Transverse colon (tissue), 4 donors: ENCODE data around the gene FOXP1. TPM values are rescaled to one million over a fixed set of nuclear protein-coding genes. Genes with fewer than 3 reads are reported as not detected.
A peak's percentile ranks its signal among the peaks of the same experiment; 100 is the strongest.

Source experiments
- DNase-seq: peaks from one replicate; pipeline ENCODE4 v3.0.0-alpha.2; 2019
- H3K27ac ChIP-seq, 4 donors: fragments of 200-600 bp; sonication (generic); 2 replicates each; pipeline ENCODE4 v1.5.1; 2016 to 2018; ENCODE audit warnings: inconsistent platforms in 4 of 4
- H3K27me3 ChIP-seq: fragments of 200-600 bp; sonication (generic); 2 replicates; pipeline ENCODE4 v1.5.1; 2017; ENCODE audit warnings: inconsistent platforms
- H3K36me3 ChIP-seq, 4 donors: fragments of 200-600 bp; sonication (generic); 2 replicates each; pipeline ENCODE4 v1.5.1; 2017 to 2019; ENCODE audit warnings: inconsistent platforms in 4 of 4
- H3K4me1 ChIP-seq, 4 donors: fragments of 200-600 bp; sonication (generic); 2 replicates each; pipeline ENCODE4 v1.5.1; 2017 to 2020; ENCODE audit warnings: inconsistent platforms in 4 of 4
- H3K4me3 ChIP-seq, 4 donors: fragments of 200-600 bp; sonication (generic); 1 replicate in 1 of 4; 2 replicates in 3 of 4; pipeline versions ENCODE4 v1.5.1 to v1.6.1; 2017 to 2019; ENCODE audit warnings: inconsistent platforms in 4 of 4
- H3K9me3 ChIP-seq, 2 donors: fragments of 200-600 bp; sonication (generic); 2 replicates each; pipeline ENCODE4 v1.5.1; 2017 to 2019; ENCODE audit warnings: inconsistent platforms in 2 of 2
- EP300 ChIP-seq: sonication (generic); formaldehyde crosslinking; IDR thresholded peaks from one replicate; pipeline ENCODE4 v1.6.1; 2017; ENCODE audit warnings: antibody characterized with exemption, low read depth
- POLR2A ChIP-seq: fragments of 450-650 bp; IDR thresholded peaks from one replicate; pipeline ENCODE4 v1.6.1; 2016; ENCODE audit warnings: antibody characterized with exemption, mild to moderate bottlenecking, moderate library complexity
- POLR2AphosphoS5 ChIP-seq, 3 donors: sonication (generic); formaldehyde crosslinking; IDR thresholded peaks; one replicate each; pipeline ENCODE4 v1.6.1; 2016; ENCODE audit warnings: antibody characterized with exemption in 3 of 3
- WGBS, 2 donors: methylation state at CpG; one replicate each; pipeline ENCODE4 v1.1.5; 2018; ENCODE audit warnings: low coverage in 1 of 2; 5-methylcytosine and 5-hydroxymethylcytosine counted together
- in situ Hi-C, 4 donors: fragments of 200-750 bp; cut with MboI; loops; one replicate each; pipeline versions ENCODE4 v1.15.0 to v1.15.1; 2017; ENCODE audit warnings: low sequenced_read_pairs in 3 of 4, low pct_ligation_motif_present in 1 of 4, low pct_unique_long_range_greater_than_20kb in 1 of 4
- intact Hi-C: fragments of 100-400 bp; cut with DNase I; formaldehyde crosslinking; loops from one replicate; pipeline ENCODE4 v1.15.1; 2023; ENCODE audit warnings: low total_unique reads
- total RNA-seq, 4 donors: library from RNA; depleted of rRNA; stranded (reverse); fragments of >200 nt; gene quantifications; one replicate each; pipeline ENCODE4 v1.1.0, GENCODE V29; 2016
- TF ChIP-seq, protein P1 (sequence below), 5 experiments: fragments of 200-600 bp in 3 of 5; fragments of 450-650 bp in 2 of 5; sonication (generic) in 3 of 5; IDR thresholded peaks; 1 replicate in 2 of 5; 2 replicates in 3 of 5; pipeline ENCODE4 v1.5.1; 2016 to 2017; ENCODE audit warnings: antibody characterized with exemption in 5 of 5, inconsistent platforms in 3 of 5, mild to moderate bottlenecking in 2 of 5, moderate library complexity in 1 of 5

The FOXP1 gene
- total RNA-seq, 4 donors from 2014 or later, result 102 to 260 (median 150) TPM

GRCh38 chr3:71464613-71465012 is 118.9 kb downstream of the FOXP1 start:
- WGBS, 2 donors, result 92% methylated on average over 2 of the region's 2 CpGs; no CpG with 5 or more reads in 1 of the 2 donors
- TF ChIP-seq EP300, result no peak
- no peak for TF ChIP-seq POLR2AphosphoS5 (IDR thresholded peaks at IDR 0.05)
- TF ChIP-seq POLR2A, result no peak
- TF ChIP-seq, protein P1, sequence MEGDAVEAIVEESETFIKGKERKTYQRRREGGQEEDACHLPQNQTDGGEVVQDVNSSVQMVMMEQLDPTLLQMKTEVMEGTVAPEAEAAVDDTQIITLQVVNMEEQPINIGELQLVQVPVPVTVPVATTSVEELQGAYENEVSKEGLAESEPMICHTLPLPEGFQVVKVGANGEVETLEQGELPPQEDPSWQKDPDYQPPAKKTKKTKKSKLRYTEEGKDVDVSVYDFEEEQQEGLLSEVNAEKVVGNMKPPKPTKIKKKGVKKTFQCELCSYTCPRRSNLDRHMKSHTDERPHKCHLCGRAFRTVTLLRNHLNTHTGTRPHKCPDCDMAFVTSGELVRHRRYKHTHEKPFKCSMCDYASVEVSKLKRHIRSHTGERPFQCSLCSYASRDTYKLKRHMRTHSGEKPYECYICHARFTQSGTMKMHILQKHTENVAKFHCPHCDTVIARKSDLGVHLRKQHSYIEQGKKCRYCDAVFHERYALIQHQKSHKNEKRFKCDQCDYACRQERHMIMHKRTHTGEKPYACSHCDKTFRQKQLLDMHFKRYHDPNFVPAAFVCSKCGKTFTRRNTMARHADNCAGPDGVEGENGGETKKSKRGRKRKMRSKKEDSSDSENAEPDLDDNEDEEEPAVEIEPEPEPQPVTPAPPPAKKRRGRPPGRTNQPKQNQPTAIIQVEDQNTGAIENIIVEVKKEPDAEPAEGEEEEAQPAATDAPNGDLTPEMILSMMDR (IDR thresholded peaks at IDR 0.05), result no peak
- intact Hi-C loops, result no loop called here

DNA sequence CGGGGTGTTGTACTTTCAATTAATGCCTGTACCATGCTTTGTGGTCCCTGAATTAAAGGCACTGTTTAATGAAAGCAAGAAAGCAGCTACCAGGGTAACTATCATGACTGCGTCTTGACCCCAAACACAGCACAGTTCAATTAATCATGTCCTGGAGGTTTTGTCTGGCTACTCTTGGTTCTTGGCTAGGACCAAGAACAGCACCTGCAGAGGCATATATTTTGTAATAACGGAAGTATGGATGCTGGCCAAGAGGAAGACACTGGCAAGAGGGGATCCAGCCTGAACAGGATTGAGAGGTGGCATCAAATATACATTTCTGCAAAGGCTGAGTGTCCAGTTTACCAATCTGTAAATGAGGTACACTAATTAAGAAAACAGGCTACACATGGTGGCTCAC is 119.9 kb downstream of the FOXP1 start:
- no peak overlapping the region for H3K27ac ChIP-seq
- no peak for DNase-seq
- TF ChIP-seq EP300, result no peak
- no peak for TF ChIP-seq POLR2AphosphoS5 (IDR thresholded peaks at IDR 0.05)
- TF ChIP-seq POLR2A, result no peak
- TF ChIP-seq, protein P1 (IDR thresholded peaks at IDR 0.05), result no peak
- H3K4me3 ChIP-seq, result no peak overlapping the region
- no peaks in the 10 kb centered on the region for H3K36me3 ChIP-seq
- no peaks in the 10 kb centered on the region for H3K9me3 ChIP-seq
- peaks cover 0 to 26% (median 16%) of the 10 kb centered on the region in 4 donors for H3K4me1 ChIP-seq
- in situ Hi-C loops (no loop called here), intact Hi-C loops (no loop called here)
- 80 to 83% methylated on average over 1 to 3 of the region's 3 CpGs for WGBS, 2 donors
- H3K27me3 ChIP-seq, result no peaks in the 10 kb centered on the region

More at GRCh38 chr3:71464613-71465012, 118.9 kb downstream of the FOXP1 start:
- H3K27me3 ChIP-seq, result no peaks in the 10 kb centered on the region
- H3K4me3 ChIP-seq, result no peak overlapping the region
- no peak for DNase-seq
- in situ Hi-C loops, result no loop called here
- no peak overlapping the region for H3K27ac ChIP-seq
- H3K36me3 ChIP-seq, result no peaks in the 10 kb centered on the region
- H3K4me1 ChIP-seq, result peaks cover 0 to 26% (median 16%) of the 10 kb centered on the region in 4 donors
- no peaks in the 10 kb centered on the region for H3K9me3 ChIP-seq

- no peak for DNase-seq
- intact Hi-C loops (no loop called here), in situ Hi-C loops (no loop called here)
- peak overlapping the region in 3 of 4 donors; percentile 73 to 80 (median 80) for H3K27ac ChIP-seq
- H3K4me1 ChIP-seq, result peaks cover 0 to 26% (median 16%) of the 10 kb centered on the region in 4 donors
- H3K4me3 ChIP-seq, result no peak overlapping the region
- 94 to 95% methylated on average over 5 to 7 of the region's 7 CpGs for WGBS, 2 donors
- no peaks in the 10 kb centered on the region for H3K36me3 ChIP-seq
- TF ChIP-seq, protein P1 (IDR thresholded peaks at IDR 0.05), result no peak
- TF ChIP-seq EP300 (no peak), POLR2AphosphoS5 (IDR thresholded peaks at IDR 0.05) (no peak), POLR2A (no peak)
- H3K9me3 ChIP-seq, result no peaks in the 10 kb centered on the region
- no peaks in the 10 kb centered on the region for H3K27me3 ChIP-seq
Measured at GRCh38 chr3:71462586-71462985, 120.9 kb downstream of the FOXP1 start.

GRCh38 chr3:71461749-71462483 is 121.6 kb downstream of the FOXP1 start:
- DNase-seq, result no peak
- Histone ChIP-seq H3K4me1 (peaks cover 0 to 29% (median 18%) of the 10 kb centered on the region in 4 donors), H3K27me3 (no peaks in the 10 kb centered on the region), H3K9me3 (no peaks in the 10 kb centered on the region), H3K27ac (peak overlapping the region; percentile 73 to 83 (median 80)), H3K4me3 (peak overlapping the region in 2 of 4 donors; percentile 15 to 17), H3K36me3 (no peaks in the 10 kb centered on the region)
- in situ Hi-C loops, result no loop called here
- intact Hi-C loops, result no loop called here
- 65 to 75% methylated on average over 9 of the region's 9 CpGs for WGBS, 2 donors
- TF ChIP-seq POLR2A (no peak), POLR2AphosphoS5 (IDR thresholded peaks at IDR 0.05) (no peak), EP300 (no peak)
- TF ChIP-seq, protein P1 (IDR thresholded peaks at IDR 0.05), result no peak
